ENCODE results near the gene NPL.
A peak's percentile ranks its signal among the peaks of the same experiment; 100 is the strongest.

The NPL gene

GRCh38 chr1:182839209-182840066 is 49.9 kb downstream of the NPL start, which contains the start of gene DHX9 (continued):
- no peak for TF ChIP-seq ZNF354C (tag by site-specific recombination; IDR thresholded peaks at IDR 0.05; ENCODE audit: borderline replicate concordance, low read depth)
- TF ChIP-seq ZFP3 (tag by site-specific recombination; IDR thresholded peaks at IDR 0.05; ENCODE audit: low read depth): no peak
- no peak for TF ChIP-seq ZNF19 (tag by site-specific recombination; IDR thresholded peaks at IDR 0.05; ENCODE audit: low read depth)
- TF ChIP-seq ZNF580 (tag by site-specific recombination; IDR thresholded peaks at IDR 0.05): no peak
- no peak for TF ChIP-seq ZNF571 (tag by site-specific recombination; IDR thresholded peaks at IDR 0.05)
- no peak for TF ChIP-seq ZNF112 (tag by site-specific recombination; IDR thresholded peaks at IDR 0.05)
- no peak for TF ChIP-seq ZNF2 (tag by site-specific recombination; IDR thresholded peaks at IDR 0.05)
- TF ChIP-seq ZNF23 (tag by site-specific recombination; IDR thresholded peaks at IDR 0.05; ENCODE audit: borderline replicate concordance): no peak
- TF ChIP-seq ZNF223 (tag by site-specific recombination; IDR thresholded peaks at IDR 0.05): no peak
- no peak for TF ChIP-seq AEBP2 (tag by site-specific recombination; IDR thresholded peaks at IDR 0.05; ENCODE audit: borderline replicate concordance)
- TF ChIP-seq ZNF18 (tag by site-specific recombination; IDR thresholded peaks at IDR 0.05): no peak
- TF ChIP-seq ZSCAN18 (tag by site-specific recombination; IDR thresholded peaks at IDR 0.05): no peak
- no peak for TF ChIP-seq KLF1 (tag by site-specific recombination; IDR thresholded peaks at IDR 0.05)
- no peak for TF ChIP-seq ZBTB21 (tag by site-specific recombination; IDR thresholded peaks at IDR 0.05)
- TF ChIP-seq ZNF747 (tag by site-specific recombination; IDR thresholded peaks at IDR 0.05): no peak
- TF ChIP-seq ZNF26 (tag by site-specific recombination; IDR thresholded peaks at IDR 0.05): no peak
- peak; percentile 50; the same call in 1 of the 2 replicates for TF ChIP-seq YY2 (tag by site-specific recombination; IDR thresholded peaks at IDR 0.05)
- no peak; the same call in 1 of the 2 replicates for TF ChIP-seq KLF10 (tag by site-specific recombination; IDR thresholded peaks at IDR 0.05)
- peak; percentile 94 for TF ChIP-seq KLF9 (tag by site-specific recombination; IDR thresholded peaks at IDR 0.05; ENCODE audit: low read depth)
- TF ChIP-seq ZNF366 (tag by site-specific recombination; conservative IDR thresholded peaks at IDR 0.05): peak; percentile 60; the same call in 1 of the 2 replicates
- TF ChIP-seq ZNF654 (tag by site-specific recombination; IDR thresholded peaks at IDR 0.05; ENCODE audit: low read depth): no peak
- TF ChIP-seq ZNF521 (tag by site-specific recombination; IDR thresholded peaks at IDR 0.05): no peak
- no peak for TF ChIP-seq ZFP41 (tag by site-specific recombination; IDR thresholded peaks at IDR 0.05; ENCODE audit: borderline replicate concordance)
- TF ChIP-seq ZNF202 (tag by site-specific recombination; IDR thresholded peaks at IDR 0.05; ENCODE audit: borderline replicate concordance): no peak
- peak; percentile 74 for TF ChIP-seq PRDM10 (tag by site-specific recombination; IDR thresholded peaks at IDR 0.05)
- TF ChIP-seq ZSCAN16 (tag by site-specific recombination; IDR thresholded peaks at IDR 0.05): peak; percentile 36; the same call in 1 of the 2 replicates
- TF ChIP-seq FEZF1 (tag by site-specific recombination; IDR thresholded peaks at IDR 0.05): 0 out of 2 replicates have a peak, but pooled peaks have one; percentile 30
- TF ChIP-seq ZBTB26 (tag by site-specific recombination; optimal IDR thresholded peaks at IDR 0.05): peak; percentile 94

All from HEK293 (cell line).